Measurements from ENCODE around the gene CDH4. TPM values are rescaled to one million over a fixed set of nuclear protein-coding genes. Genes with fewer than 3 reads are reported as not detected.

The CDH4 gene
- total and polyA plus RNA-seq, 2 of the 4 experiments (the other 2 are of a cell fraction): 1.6 to 3.5 TPM

DNA sequence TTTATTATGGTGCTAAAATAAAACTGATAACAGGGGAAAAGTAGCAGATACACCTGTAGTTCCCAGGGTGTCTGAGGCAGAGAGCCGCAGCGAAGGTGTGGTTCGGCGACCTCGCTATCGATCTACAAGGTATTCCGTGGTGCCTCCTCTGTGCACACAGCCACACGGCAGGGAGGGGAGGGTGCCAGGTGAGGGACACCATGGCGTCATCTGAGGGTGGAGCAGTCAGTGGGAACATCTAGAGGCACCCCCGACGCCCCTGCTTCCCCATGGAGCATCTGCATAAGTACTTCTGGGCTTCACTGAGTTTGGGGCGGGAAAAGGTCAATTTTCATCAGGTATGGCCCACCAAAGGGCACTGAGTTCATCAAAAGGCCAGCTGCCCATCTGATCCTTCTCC, 570.3 kb downstream of the CDH4 start:
- H4K5ac ChIP-seq (ENCODE audit: low read depth, low read length): no peak overlapping the region
- TF ChIP-seq, protein P1, sequence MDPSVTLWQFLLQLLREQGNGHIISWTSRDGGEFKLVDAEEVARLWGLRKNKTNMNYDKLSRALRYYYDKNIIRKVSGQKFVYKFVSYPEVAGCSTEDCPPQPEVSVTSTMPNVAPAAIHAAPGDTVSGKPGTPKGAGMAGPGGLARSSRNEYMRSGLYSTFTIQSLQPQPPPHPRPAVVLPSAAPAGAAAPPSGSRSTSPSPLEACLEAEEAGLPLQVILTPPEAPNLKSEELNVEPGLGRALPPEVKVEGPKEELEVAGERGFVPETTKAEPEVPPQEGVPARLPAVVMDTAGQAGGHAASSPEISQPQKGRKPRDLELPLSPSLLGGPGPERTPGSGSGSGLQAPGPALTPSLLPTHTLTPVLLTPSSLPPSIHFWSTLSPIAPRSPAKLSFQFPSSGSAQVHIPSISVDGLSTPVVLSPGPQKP (IDR thresholded peaks at IDR 0.05; ENCODE audit: borderline replicate concordance, low read depth, low read length): no peak
- TF ChIP-seq BHLHE40 (IDR thresholded peaks at IDR 0.05; ENCODE audit: low read depth, low read length) (no peak), MXI1 (IDR thresholded peaks at IDR 0.05; ENCODE audit: borderline replicate concordance, low read depth, low read length) (no peak), RFX5 (IDR thresholded peaks at IDR 0.05; ENCODE audit: low read depth, low read length) (no peak), CEBPB (IDR thresholded peaks at IDR 0.05; ENCODE audit: low read depth, low read length) (no peak), RAD21 (IDR thresholded peaks at IDR 0.05; ENCODE audit: low read length) (no peak), MAFK (IDR thresholded peaks at IDR 0.05; ENCODE audit: low read depth, low read length) (no peak), NFE2L2 (IDR thresholded peaks at IDR 0.05; ENCODE audit: low read depth, low read length) (no peak), SMC3 (IDR thresholded peaks at IDR 0.05; ENCODE audit: low read depth, low read length) (no peak), RCOR1 (IDR thresholded peaks at IDR 0.05; ENCODE audit: insufficient replicate concordance, low read length) (no peak), CHD1 (IDR thresholded peaks at IDR 0.05; ENCODE audit: low read depth, low read length) (no peak), POLR2A (IDR thresholded peaks at IDR 0.05; ENCODE audit: low read depth, low read length) (no peak), FOS (IDR thresholded peaks at IDR 0.05; ENCODE audit: low read depth, low read length) (no peak), MAZ (IDR thresholded peaks at IDR 0.05; ENCODE audit: borderline replicate concordance, low read depth, low read length) (no peak)
- TF ChIP-seq, protein P2, sequence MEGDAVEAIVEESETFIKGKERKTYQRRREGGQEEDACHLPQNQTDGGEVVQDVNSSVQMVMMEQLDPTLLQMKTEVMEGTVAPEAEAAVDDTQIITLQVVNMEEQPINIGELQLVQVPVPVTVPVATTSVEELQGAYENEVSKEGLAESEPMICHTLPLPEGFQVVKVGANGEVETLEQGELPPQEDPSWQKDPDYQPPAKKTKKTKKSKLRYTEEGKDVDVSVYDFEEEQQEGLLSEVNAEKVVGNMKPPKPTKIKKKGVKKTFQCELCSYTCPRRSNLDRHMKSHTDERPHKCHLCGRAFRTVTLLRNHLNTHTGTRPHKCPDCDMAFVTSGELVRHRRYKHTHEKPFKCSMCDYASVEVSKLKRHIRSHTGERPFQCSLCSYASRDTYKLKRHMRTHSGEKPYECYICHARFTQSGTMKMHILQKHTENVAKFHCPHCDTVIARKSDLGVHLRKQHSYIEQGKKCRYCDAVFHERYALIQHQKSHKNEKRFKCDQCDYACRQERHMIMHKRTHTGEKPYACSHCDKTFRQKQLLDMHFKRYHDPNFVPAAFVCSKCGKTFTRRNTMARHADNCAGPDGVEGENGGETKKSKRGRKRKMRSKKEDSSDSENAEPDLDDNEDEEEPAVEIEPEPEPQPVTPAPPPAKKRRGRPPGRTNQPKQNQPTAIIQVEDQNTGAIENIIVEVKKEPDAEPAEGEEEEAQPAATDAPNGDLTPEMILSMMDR (conservative IDR thresholded peaks at IDR 0.05; ENCODE audit: low read depth, low read length): no peak
- TF ChIP-seq, protein P3, sequence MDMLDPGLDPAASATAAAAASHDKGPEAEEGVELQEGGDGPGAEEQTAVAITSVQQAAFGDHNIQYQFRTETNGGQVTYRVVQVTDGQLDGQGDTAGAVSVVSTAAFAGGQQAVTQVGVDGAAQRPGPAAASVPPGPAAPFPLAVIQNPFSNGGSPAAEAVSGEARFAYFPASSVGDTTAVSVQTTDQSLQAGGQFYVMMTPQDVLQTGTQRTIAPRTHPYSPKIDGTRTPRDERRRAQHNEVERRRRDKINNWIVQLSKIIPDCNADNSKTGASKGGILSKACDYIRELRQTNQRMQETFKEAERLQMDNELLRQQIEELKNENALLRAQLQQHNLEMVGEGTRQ (IDR thresholded peaks at IDR 0.05; ENCODE audit: low read depth, low read length): no peak
- no peak overlapping the region for H3K4me3 ChIP-seq (ENCODE audit: insufficient read depth, low read depth, low read length)
- no peak overlapping the region for H3K23ac ChIP-seq (ENCODE audit: low read depth, low read length)
- no peaks in the 10 kb centered on the region for H3K79me1 ChIP-seq (ENCODE audit: low read depth in 1 of 2, low read length in 2 of 2)
- no peak overlapping the region for H2BK120ac ChIP-seq (ENCODE audit: low read depth, low read length)
- no peak overlapping the region for H2BK5ac ChIP-seq (ENCODE audit: low read depth, low read length, poor library complexity, severe bottlenecking)
- no peaks in the 10 kb centered on the region; the same call in 1 of the 2 replicates for H3K27me3 ChIP-seq (ENCODE audit: control insufficient read depth, insufficient read depth, low read length)
- BruUV-seq (replicated peaks): no TSS peak
- CTCF ChIA-PET: no interaction called here
- no peak overlapping the region for H2AFZ ChIP-seq (replicated peaks; ENCODE audit: low read length, poor library complexity)
- no peak overlapping the region for H3K56ac ChIP-seq (ENCODE audit: extremely low read depth, insufficient read depth, low read length)
- no peak overlapping the region for H3K4me2 ChIP-seq (ENCODE audit: low read depth, low read length)
- no peak for DNase-seq
- no peak for ATAC-seq (ENCODE audit: low read depth)
- no peaks in the 10 kb centered on the region for H3K4me1 ChIP-seq (ENCODE audit: control insufficient read depth, insufficient read depth, low read length)
- H4K8ac ChIP-seq (ENCODE audit: low read depth in 2 of 2, low read length in 2 of 2): no peak overlapping the region
- H3K14ac ChIP-seq (replicated peaks; ENCODE audit: low read depth, low read length): no peak overlapping the region
- no peak overlapping the region for H2AK9ac ChIP-seq (replicated peaks; ENCODE audit: low read depth, low read length, poor library complexity)
- H3K9ac ChIP-seq (ENCODE audit: low read depth, low read length): no peak overlapping the region
- 76% methylated on average over 4 of the region's 12 CpGs; no CpG with 5 or more reads in 1 of the 2 experiments for WGBS, 2 experiments (ENCODE audit: extremely low coverage in 2 of 2, insufficient read length in 1 of 2)
- POLR2A ChIA-PET (ENCODE audit: unreplicated experiment): no interaction called here
- intact Hi-C loops (cut with micrococcal nuclease): no loop called here
- in situ Hi-C loops (cut with MboI; ENCODE audit: low sequenced_read_pairs): no loop called here
- no peaks in the 10 kb centered on the region for H4K20me1 ChIP-seq (ENCODE audit: insufficient read depth, low read length)
- peaks cover 1% of the 10 kb centered on the region; the same call in 1 of the 2 replicates for H3K9me3 ChIP-seq (ENCODE audit: control insufficient read depth, insufficient read depth, low read length)
- no peaks in the 10 kb centered on the region for H3K9me1 ChIP-seq (ENCODE audit: insufficient read depth, low read length)
- dilution Hi-C loops (cut with HindIII; ENCODE audit: low sequenced_read_pairs, unreplicated experiment): no loop called here
- no peak overlapping the region for H4K91ac ChIP-seq (ENCODE audit: insufficient read depth, low read depth, low read length)
- H2AK5ac ChIP-seq (ENCODE audit: low read depth, low read length): no peak overlapping the region
- H3K4ac ChIP-seq (ENCODE audit: low read depth, low read length): no peak overlapping the region
- H2BK15ac ChIP-seq (ENCODE audit: low read depth, low read length): no peak overlapping the region
- no peaks in the 10 kb centered on the region for H3K36me3 ChIP-seq (ENCODE audit: control insufficient read depth, insufficient read depth, low read length)
- no peak overlapping the region for H2BK20ac ChIP-seq (ENCODE audit: low read depth, low read length)
- no peak overlapping the region for H3K27ac ChIP-seq (ENCODE audit: insufficient read depth, low read length)
- no peak overlapping the region for H3K18ac ChIP-seq (ENCODE audit: low read depth, low read length)

All from IMR-90 (cell line).